Type B pancreatic cell (in vitro differentiated cells): ENCODE data around the gene FMO2. TPM values are rescaled to one million over a fixed set of nuclear protein-coding genes. Genes with fewer than 3 reads are reported as not detected.
A peak's percentile ranks its signal among the peaks of the same experiment; 100 is the strongest.

Experiments
- DNase-seq: peaks from one replicate; pipeline ENCODE4 v3.0.0; 2021; ENCODE audit warnings: mixed read lengths; ENCODE audit not compliant: unreplicated experiment; ENCODE audit errors: extremely low spot score
- H3K27ac Mint-ChIP-seq: 2 replicates; pipeline ENCODE4 v1.8.0; 2021; ENCODE audit warnings: mild to moderate bottlenecking, mixed read lengths
- H3K27me3 Mint-ChIP-seq: 2 replicates; pipeline ENCODE4 v1.8.0; 2021; ENCODE audit warnings: mixed read lengths
- H3K36me3 Mint-ChIP-seq: 2 replicates; pipeline ENCODE4 v1.8.0; 2021; ENCODE audit warnings: mixed read lengths
- H3K4me1 Mint-ChIP-seq: one replicate; pipeline ENCODE4 v1.8.0; 2021; ENCODE audit warnings: mixed read lengths; ENCODE audit not compliant: unreplicated experiment
- H3K4me3 Mint-ChIP-seq: 2 replicates; pipeline ENCODE4 v1.8.0; 2021; ENCODE audit warnings: mild to moderate bottlenecking, mixed read lengths
- H3K9me3 Mint-ChIP-seq: 2 replicates; pipeline ENCODE4 v1.8.0; 2021; ENCODE audit warnings: mixed read lengths
- CTCF ChIP-seq: fragments of 200-600 bp; sonication (generic); conservative IDR thresholded peaks from 2 replicates; pipeline ENCODE4 v1.5.0; 2021; ENCODE audit warnings: antibody characterized with exemption, mild to moderate bottlenecking
- total RNA-seq: library from RNA; stranded (reverse); gene quantifications from 2 replicates; pipeline ENCODE4 v1.2.1, GENCODE V29; 2021; ENCODE audit warnings: low replicate concordance

The FMO2 gene
- total RNA-seq, 1 donor from 2014 or later = 0.60 TPM

- Mint-ChIP-seq H3K4me1 (peaks cover 14% of the 10 kb centered on the region), H3K4me3 (peak overlapping the region; percentile 39), H3K36me3 (no peaks in the 10 kb centered on the region), H3K9me3 (no peaks in the 10 kb centered on the region), H3K27ac (no peak overlapping the region), H3K27me3 (peaks cover 64% of the 10 kb centered on the region)
- TF ChIP-seq CTCF = no peak
- no peak for DNase-seq
These were observed 65.2 kb downstream of the FMO2 start for GRCh38 chr1:171250263-171250662.

GRCh38 chr1:171251042-171251951 lies 66.2 kb downstream of the FMO2 start:
- DNase-seq = no peak
- H3K9me3 Mint-ChIP-seq = no peaks in the 10 kb centered on the region
- no peak overlapping the region for H3K27ac Mint-ChIP-seq
- H3K4me3 Mint-ChIP-seq = peak overlapping the region; percentile 90
- no peaks in the 10 kb centered on the region for H3K36me3 Mint-ChIP-seq
- peak; percentile 82 for TF ChIP-seq CTCF
- H3K4me1 Mint-ChIP-seq = peaks cover 18% of the 10 kb centered on the region
- H3K27me3 Mint-ChIP-seq = peaks cover 68% of the 10 kb centered on the region

- DNase-seq = no peak
- Mint-ChIP-seq H3K27me3 (peaks cover 67% of the 10 kb centered on the region), H3K4me3 (peak overlapping the region; percentile 90), H3K4me1 (peaks cover 24% of the 10 kb centered on the region), H3K9me3 (no peaks in the 10 kb centered on the region), H3K27ac (no peak overlapping the region), H3K36me3 (no peaks in the 10 kb centered on the region)
- peak; percentile 24 for TF ChIP-seq CTCF
These were observed 66.8 kb downstream of the FMO2 start for GRCh38 chr1:171251952-171252300.

GRCh38 chr1:171252482-171252881 lies 67.4 kb downstream of the FMO2 start:
- peaks cover 27% of the 10 kb centered on the region for H3K4me1 Mint-ChIP-seq
- H3K36me3 Mint-ChIP-seq = no peaks in the 10 kb centered on the region
- H3K4me3 Mint-ChIP-seq = peak overlapping the region; percentile 71
- H3K9me3 Mint-ChIP-seq = no peaks in the 10 kb centered on the region
- H3K27me3 Mint-ChIP-seq = peaks cover 61% of the 10 kb centered on the region
- DNase-seq = no peak
- no peak overlapping the region for H3K27ac Mint-ChIP-seq
- no peak for TF ChIP-seq CTCF

- Mint-ChIP-seq H3K27me3 (peaks cover 40% of the 10 kb centered on the region), H3K4me3 (no peak overlapping the region), H3K36me3 (no peaks in the 10 kb centered on the region), H3K4me1 (peaks cover 27% of the 10 kb centered on the region), H3K9me3 (no peaks in the 10 kb centered on the region), H3K27ac (no peak overlapping the region)
- no peak for DNase-seq
- TF ChIP-seq CTCF = no peak
These were observed 69.8 kb downstream of the FMO2 start for GRCh38 chr1:171254859-171255258.
